Lung (tissue), 12 donors: ENCODE results near the gene TBC1D13. TPM values are rescaled to one million over a fixed set of nuclear protein-coding genes. Genes with fewer than 3 reads are reported as not detected.
A peak's percentile ranks its signal among the peaks of the same experiment; 100 is the strongest.

ENCODE experiments used
- ATAC-seq: fragments of 200-7000 bp; cut with Tn5 transposase; one replicate; pipeline ENCODE4 v1.9.1; 2020; ENCODE audit warnings: moderate number of reproducible peaks; ENCODE audit not compliant: insufficient read depth, low FRiP score
- DNase-seq, 3 donors: peaks; one replicate each; pipeline ENCODE4 v3.0.0-alpha.2; 2013 to 2017
- H3K27ac ChIP-seq, 2 donors: one replicate each; pipeline ENCODE4 v1.5.1; 2013; ENCODE audit warnings: mild to moderate bottlenecking in 2 of 2, moderate library complexity in 2 of 2, control low read depth in 1 of 2, inconsistent platforms in 1 of 2, low read depth in 1 of 2, low read length in 1 of 2
- H3K27me3 ChIP-seq, 3 donors: one replicate each; pipeline ENCODE4 v1.5.1; 2013; ENCODE audit warnings: low read length in 2 of 3; ENCODE audit not compliant: control insufficient read depth in 3 of 3, insufficient read depth in 3 of 3
- H3K36me3 ChIP-seq, 4 donors: one replicate each; pipeline ENCODE4 v1.5.1; 2013; ENCODE audit warnings: low read length in 4 of 4, mild to moderate bottlenecking in 1 of 4, moderate library complexity in 1 of 4; ENCODE audit not compliant: control insufficient read depth in 4 of 4, insufficient read depth in 4 of 4
- H3K4me1 ChIP-seq, 5 donors: one replicate each; pipeline ENCODE4 v1.5.1; 2013; ENCODE audit warnings: low read length in 5 of 5, mild to moderate bottlenecking in 2 of 5, moderate library complexity in 1 of 5; ENCODE audit not compliant: control insufficient read depth in 5 of 5, insufficient read depth in 5 of 5
- H3K4me3 ChIP-seq: one replicate; pipeline ENCODE4 v1.5.1; 2013; ENCODE audit warnings: mild to moderate bottlenecking, control low read depth, moderate library complexity
- H3K9ac ChIP-seq, 2 donors: one replicate each; pipeline ENCODE4 v1.5.1; 2013; ENCODE audit warnings: low read length in 2 of 2, control low read depth in 1 of 2; ENCODE audit not compliant: insufficient read depth in 1 of 2
- H3K9me3 ChIP-seq, 4 donors: one replicate each; pipeline ENCODE4 v1.5.1; 2013; ENCODE audit warnings: low read length in 3 of 4, mild to moderate bottlenecking in 1 of 4, moderate library complexity in 1 of 4; ENCODE audit not compliant: control insufficient read depth in 4 of 4, insufficient read depth in 3 of 4
- CTCF ChIP-seq: IDR thresholded peaks from 2 replicates; pipeline ENCODE4 v1.5.1; 2012; ENCODE audit warnings: mild to moderate bottlenecking; ENCODE audit errors: control extremely low read depth, extremely low read depth
- WGBS, 2 donors: extraction: QIAGEN DNeasy Blood & Tissue Kit; methylation state at CpG; one replicate each; pipeline ENCODE4 v1.1.7; 2013; 5-methylcytosine and 5-hydroxymethylcytosine counted together
- polyA plus RNA-seq, 2 donors: library from polyadenylated mRNA; stranded (reverse); fragments of 200-250 nt; gene quantifications; one replicate each; pipeline ENCODE4 v1.2.1, GENCODE V29; 2013
- total RNA-seq, 2 donors: library from RNA; depleted of rRNA in 1 of 2; stranded (reverse); fragments of >200 nt in 1 of 2; gene quantifications; one replicate each; pipeline ENCODE4 v1.2.1, GENCODE V29; 2014 to 2021
- donor health status: control.
- donor health status: control.
- donor health status: Bipolar disorder and iron deficiency.
- donor health status: healthy.
- donor health status: DM: yes; HTN: yes; CAD: no.

TBC1D13 gene
- total and polyA plus RNA-seq, 4 donors = 9.7 to 27.7 (median 14.1) TPM

GRCh38 chr9:128818099-128818838 is 31.2 kb downstream of the TBC1D13 start, which contains the start of gene ENDOG:
Gene ENDOG (plus strand): TSS chr9:128818500. CDS start chr9:128818685, 185 bp downstream.
- no peaks in the 10 kb centered on the region for H3K27me3 ChIP-seq
- DNase-seq (peak; percentile 98 to 99 (median 98)), ATAC-seq (peak; percentile 94)
- TF ChIP-seq CTCF = peak; percentile 91
- peaks cover 0 to 2% (median 0%) of the 10 kb centered on the region in 4 donors for H3K9me3 ChIP-seq
- H3K27ac ChIP-seq = peak within 1 kb of the TSS; percentile 87 to 93
- H3K36me3 ChIP-seq = peaks cover 0 to 21% (median 7%) of the 10 kb centered on the region in 4 donors
- 0 to 1% methylated on average over 31 to 70 of the region's 70 CpGs for WGBS, 2 donors
- peak within 1 kb of the TSS; percentile 65 for H3K4me3 ChIP-seq
- peak within 1 kb of the TSS in 1 of 2 donors; percentile 45 for H3K9ac ChIP-seq
- peaks cover 0 to 6% (median 4%) of the 10 kb centered on the region in 5 donors for H3K4me1 ChIP-seq

GRCh38 chr9:128818839-128819715 is 32.0 kb downstream of the TBC1D13 start:
- WGBS, 2 donors = 10 to 12% methylated on average over 82 to 90 of the region's 90 CpGs
- H3K4me3 ChIP-seq = peak overlapping the region; percentile 65
- H3K36me3 ChIP-seq = peaks cover 0 to 30% (median 7%) of the 10 kb centered on the region in 4 donors
- DNase-seq (peak; percentile 41 to 67 (median 61)), ATAC-seq (peak; percentile 7)
- no peak overlapping the region for H3K9ac ChIP-seq
- peaks cover 0 to 6% (median 4%) of the 10 kb centered on the region in 5 donors for H3K4me1 ChIP-seq
- H3K9me3 ChIP-seq = peaks cover 0 to 2% (median 0%) of the 10 kb centered on the region in 4 donors
- TF ChIP-seq CTCF = no peak
- H3K27ac ChIP-seq = peak overlapping the region; percentile 87 to 93
- H3K27me3 ChIP-seq = no peaks in the 10 kb centered on the region

- Histone ChIP-seq H3K9me3 (peaks cover 0 to 2% (median 0%) of the 10 kb centered on the region in 4 donors), H3K9ac (no peak overlapping the region), H3K27me3 (no peaks in the 10 kb centered on the region), H3K4me3 (no peak overlapping the region), H3K4me1 (peaks cover 0 to 6% (median 4%) of the 10 kb centered on the region in 5 donors), H3K27ac (no peak overlapping the region), H3K36me3 (peaks cover 0 to 39% (median 8%) of the 10 kb centered on the region in 4 donors)
- peak; percentile 27 to 41 (median 34) for DNase-seq
- no peak for TF ChIP-seq CTCF
- 85 to 90% methylated on average over 18 of the region's 18 CpGs for WGBS, 2 donors
- ATAC-seq = no peak
These were observed 32.9 kb downstream of the TBC1D13 start for GRCh38 chr9:128819716-128820664.
